Hepatocyte (in vitro differentiated cells): ENCODE measurements around the gene EML6. TPM values are rescaled to one million over a fixed set of nuclear protein-coding genes. Genes with fewer than 3 reads are reported as not detected.

ENCODE experiments used
- DNase-seq: peaks from one replicate; pipeline ENCODE4 v3.0.0-alpha.2; 2016; ENCODE audit warnings: low spot score
- H2AFZ ChIP-seq: fragments of 200-600 bp; sonication (generic); 2 replicates; pipeline ENCODE4 v1.6.0; 2016; ENCODE audit warnings: antibody characterized with exemption, mild to moderate bottlenecking
- H3K27ac ChIP-seq: fragments of 200-600 bp; sonication (generic); 2 replicates; pipeline ENCODE4 v1.5.1; 2016; ENCODE audit warnings: mild to moderate bottlenecking
- H3K27me3 ChIP-seq: fragments of 200-600 bp; sonication (generic); 2 replicates; pipeline ENCODE4 v1.6.1; 2016
- H3K36me3 ChIP-seq: fragments of 200-600 bp; sonication (generic); replicated peaks from 2 replicates; pipeline ENCODE4 v1.5.1; 2016; ENCODE audit warnings: low read depth; ENCODE audit not compliant: insufficient read depth
- H3K4me1 ChIP-seq: fragments of 200-600 bp; sonication (generic); 2 replicates; pipeline ENCODE4 v1.5.1; 2016; ENCODE audit warnings: mild to moderate bottlenecking, moderate library complexity; ENCODE audit not compliant: insufficient read depth
- H3K4me2 ChIP-seq: fragments of 200-600 bp; sonication (generic); 2 replicates; pipeline ENCODE4 v1.6.0; 2016
- H3K4me3 ChIP-seq: fragments of 200-600 bp; sonication (generic); 2 replicates; pipeline ENCODE4 v1.5.1; 2016; ENCODE audit warnings: mild to moderate bottlenecking
- H3K79me2 ChIP-seq: fragments of 200-600 bp; sonication (generic); 2 replicates; pipeline ENCODE4 v1.6.0; 2017; ENCODE audit warnings: mild to moderate bottlenecking
- H3K9me2 ChIP-seq: fragments of 200-600 bp; sonication (generic); replicated peaks from 2 replicates; pipeline ENCODE4 v1.6.0; 2017; ENCODE audit warnings: mild to moderate bottlenecking; ENCODE audit not compliant: insufficient read depth
- H3K9me3 ChIP-seq: fragments of 200-600 bp; sonication (generic); 2 replicates; pipeline ENCODE4 v1.5.1; 2016; ENCODE audit warnings: low read depth, mild to moderate bottlenecking
- H4K20me1 ChIP-seq: fragments of 200-600 bp; sonication (generic); 2 replicates; pipeline ENCODE4 v1.6.0; 2016; ENCODE audit warnings: mild to moderate bottlenecking; ENCODE audit not compliant: insufficient read depth, poor library complexity, severe bottlenecking
- EZH2 ChIP-seq: fragments of 200-600 bp; sonication (generic); IDR thresholded peaks from 2 replicates; pipeline ENCODE4 v1.6.1; 2016; ENCODE audit warnings: antibody characterized with exemption, mild to moderate bottlenecking, borderline replicate concordance
- EZH2phosphoT487 ChIP-seq: fragments of 200-600 bp; sonication (generic); IDR thresholded peaks from one replicate; pipeline ENCODE4 v1.6.1; 2018; ENCODE audit warnings: antibody characterized with exemption, mild to moderate bottlenecking, low read depth, moderate library complexity; ENCODE audit not compliant: unreplicated experiment, severe bottlenecking
- WGBS: methylation state at CpG from one replicate; pipeline ENCODE4 v1.1.6; 2016; ENCODE audit warnings: low lambda C conversion rate; ENCODE audit errors: missing lambda C conversion rate; 5-methylcytosine and 5-hydroxymethylcytosine counted together
- polyA plus RNA-seq: library from polyadenylated mRNA; unstranded; fragments of >200 nt; fragmentation: Nextera tagmentation; extraction: Ambion mirVana; gene quantifications from 2 replicates; pipeline ENCODE4 v1.2.1, GENCODE V29; 2016
- total RNA-seq: library from RNA; depleted of rRNA; stranded (reverse); fragments of >200 nt; gene quantifications from 2 replicates; pipeline ENCODE4 v1.2.3, GENCODE V29; 2014
- TF ChIP-seq, protein P1 (sequence below): fragments of 200-600 bp; sonication (generic); IDR thresholded peaks from 2 replicates; pipeline ENCODE4 v1.5.1; 2016; ENCODE audit warnings: antibody characterized with exemption, mild to moderate bottlenecking; ENCODE audit not compliant: poor library complexity

EML6 gene
- total and polyA plus RNA-seq, 2 experiments from 2014 or later, result 1.9 to 4.0 TPM

DNA sequence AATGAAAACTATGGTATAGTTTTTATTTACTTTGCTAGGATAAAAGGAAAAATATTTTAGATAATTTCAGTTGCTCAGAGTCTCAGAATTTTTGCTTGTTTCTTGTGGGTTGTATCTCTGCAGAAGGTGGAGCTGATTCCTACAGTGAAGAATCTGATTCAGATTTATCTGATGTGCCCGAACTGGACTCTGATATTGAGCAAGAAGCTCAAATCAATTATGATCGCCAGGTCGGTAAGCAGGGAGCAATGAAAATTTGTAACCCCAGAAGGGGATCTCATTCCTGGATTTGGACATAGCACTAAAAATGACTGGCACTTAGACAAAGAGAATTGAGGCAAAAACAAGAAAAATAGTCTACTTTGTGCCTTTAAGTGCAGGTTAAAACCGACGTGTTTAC, 140.2 kb downstream of the EML6 start:
- 75% methylated on average over 5 of the region's 5 CpGs for WGBS
- TF ChIP-seq EZH2phosphoT487 (no peak), EZH2 (no peak)
- TF ChIP-seq, protein P1, sequence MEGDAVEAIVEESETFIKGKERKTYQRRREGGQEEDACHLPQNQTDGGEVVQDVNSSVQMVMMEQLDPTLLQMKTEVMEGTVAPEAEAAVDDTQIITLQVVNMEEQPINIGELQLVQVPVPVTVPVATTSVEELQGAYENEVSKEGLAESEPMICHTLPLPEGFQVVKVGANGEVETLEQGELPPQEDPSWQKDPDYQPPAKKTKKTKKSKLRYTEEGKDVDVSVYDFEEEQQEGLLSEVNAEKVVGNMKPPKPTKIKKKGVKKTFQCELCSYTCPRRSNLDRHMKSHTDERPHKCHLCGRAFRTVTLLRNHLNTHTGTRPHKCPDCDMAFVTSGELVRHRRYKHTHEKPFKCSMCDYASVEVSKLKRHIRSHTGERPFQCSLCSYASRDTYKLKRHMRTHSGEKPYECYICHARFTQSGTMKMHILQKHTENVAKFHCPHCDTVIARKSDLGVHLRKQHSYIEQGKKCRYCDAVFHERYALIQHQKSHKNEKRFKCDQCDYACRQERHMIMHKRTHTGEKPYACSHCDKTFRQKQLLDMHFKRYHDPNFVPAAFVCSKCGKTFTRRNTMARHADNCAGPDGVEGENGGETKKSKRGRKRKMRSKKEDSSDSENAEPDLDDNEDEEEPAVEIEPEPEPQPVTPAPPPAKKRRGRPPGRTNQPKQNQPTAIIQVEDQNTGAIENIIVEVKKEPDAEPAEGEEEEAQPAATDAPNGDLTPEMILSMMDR, result no peak

DNA sequence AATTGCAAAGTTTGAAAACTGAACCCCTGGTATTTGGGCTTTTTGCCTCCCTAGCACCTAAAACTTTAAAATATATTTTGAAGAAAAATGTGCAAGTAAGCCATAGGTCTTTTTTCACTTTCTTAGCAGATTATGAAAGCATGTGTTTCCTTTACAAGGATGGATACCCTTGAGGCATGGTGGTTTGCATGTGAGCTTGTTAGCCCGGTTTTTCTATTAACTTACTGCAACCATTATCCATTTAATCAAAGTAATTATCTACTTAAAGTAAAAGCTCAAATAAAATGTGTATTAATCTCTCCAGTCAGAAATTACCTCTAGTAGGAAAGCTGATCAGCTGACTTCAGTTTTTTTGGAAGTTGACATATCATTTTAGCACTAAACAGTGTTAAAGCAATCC, 140.6 kb downstream of the EML6 start:
- Histone ChIP-seq H4K20me1 (no peaks in the 10 kb centered on the region), H3K27me3 (no peaks in the 10 kb centered on the region), H3K36me3 (no peaks in the 10 kb centered on the region), H3K4me2 (no peak overlapping the region), H3K79me2 (no peaks in the 10 kb centered on the region), H3K9me3 (no peaks in the 10 kb centered on the region), H3K4me3 (no peak overlapping the region), H3K4me1 (no peaks in the 10 kb centered on the region), H2AFZ (no peak overlapping the region), H3K9me2 (no peaks in the 10 kb centered on the region), H3K27ac (no peak overlapping the region)
- TF ChIP-seq, protein P1, result no peak
- no peak for TF ChIP-seq EZH2
- TF ChIP-seq EZH2phosphoT487, result no peak
- no peak for DNase-seq
- 44% methylated on average over 1 of the region's 1 CpG for WGBS

More for the DNA sequence above, 140.2 kb downstream of the EML6 start:
- DNase-seq, result no peak
- no peaks in the 10 kb centered on the region for H3K36me3 ChIP-seq
- no peaks in the 10 kb centered on the region for H3K9me2 ChIP-seq
- no peaks in the 10 kb centered on the region for H3K79me2 ChIP-seq
- no peaks in the 10 kb centered on the region for H4K20me1 ChIP-seq
- H3K27ac ChIP-seq, result no peak overlapping the region
- no peaks in the 10 kb centered on the region for H3K27me3 ChIP-seq
- H3K4me1 ChIP-seq, result no peaks in the 10 kb centered on the region
- no peak overlapping the region for H3K4me3 ChIP-seq
- H2AFZ ChIP-seq, result no peak overlapping the region
- no peak overlapping the region for H3K4me2 ChIP-seq
- no peaks in the 10 kb centered on the region for H3K9me3 ChIP-seq

GRCh38 chr2:54864727-54865126, 141.3 kb downstream of the EML6 start:
- H3K9me2 ChIP-seq, result no peaks in the 10 kb centered on the region
- no peak for TF ChIP-seq EZH2
- TF ChIP-seq, protein P1, result no peak
- no peak for TF ChIP-seq EZH2phosphoT487
- WGBS, result 86% methylated on average over 5 of the region's 5 CpGs

GRCh38 chr2:54866179-54866578, 142.7 kb downstream of the EML6 start:
- no peak for TF ChIP-seq EZH2
- no peak for TF ChIP-seq EZH2phosphoT487
- TF ChIP-seq, protein P1, result no peak
- H3K4me1 ChIP-seq, result no peaks in the 10 kb centered on the region
- H3K4me2 ChIP-seq, result no peak overlapping the region
- no peaks in the 10 kb centered on the region for H4K20me1 ChIP-seq
- no peak overlapping the region for H3K27ac ChIP-seq
- H3K27me3 ChIP-seq, result no peaks in the 10 kb centered on the region
- no peaks in the 10 kb centered on the region for H3K9me2 ChIP-seq
- H3K36me3 ChIP-seq, result no peaks in the 10 kb centered on the region
- H3K79me2 ChIP-seq, result no peaks in the 10 kb centered on the region
- DNase-seq, result no peak
- H3K4me3 ChIP-seq, result no peak overlapping the region
- WGBS, result 78% methylated on average over 2 of the region's 2 CpGs
- H2AFZ ChIP-seq, result no peak overlapping the region
- H3K9me3 ChIP-seq, result no peaks in the 10 kb centered on the region

More at GRCh38 chr2:54864727-54865126, 141.3 kb downstream of the EML6 start:
- H3K36me3 ChIP-seq, result no peaks in the 10 kb centered on the region
- H3K27ac ChIP-seq, result no peak overlapping the region
- no peak overlapping the region for H3K4me3 ChIP-seq
- H3K79me2 ChIP-seq, result no peaks in the 10 kb centered on the region
- DNase-seq, result no peak
- no peaks in the 10 kb centered on the region for H3K27me3 ChIP-seq
- H3K4me1 ChIP-seq, result no peaks in the 10 kb centered on the region
- no peak overlapping the region for H3K4me2 ChIP-seq
- H3K9me3 ChIP-seq, result no peaks in the 10 kb centered on the region
- H2AFZ ChIP-seq, result no peak overlapping the region
- no peaks in the 10 kb centered on the region for H4K20me1 ChIP-seq
